HG03439 (cell line): ENCODE results near the gene CCDC68.
"Not testable (repeated sequence)": the region's sequence is repeated elsewhere in the genome, so short reads cannot be mapped to it uniquely, and the experiment has no call there.

Experiments used
- ATAC-seq: cut with Tn5 transposase; IDR thresholded peaks from one replicate; pipeline ENCODE4 v1.9.1; 2021; ENCODE audit warnings: mild to moderate bottlenecking, moderate library complexity; ENCODE audit not compliant: unreplicated experiment

Gene CCDC68

GRCh38 chr18:54878659-54879358, 80.5 kb downstream of the CCDC68 start:
- ATAC-seq = no peak

GRCh38 chr18:54878159-54878622, 81.1 kb downstream of the CCDC68 start:
- ATAC-seq = no peak

GRCh38 chr18:54877076-54877475, 82.2 kb downstream of the CCDC68 start:
- no peak for ATAC-seq

- ATAC-seq = no peak
Measured at GRCh38 chr18:54875063-54875462, 84.2 kb downstream of the CCDC68 start.

GRCh38 chr18:54873884-54874255, 85.4 kb downstream of the CCDC68 start:
- no peak for ATAC-seq

- no peak for ATAC-seq
Measured at GRCh38 chr18:54872681-54873080, 86.6 kb downstream of the CCDC68 start.

GRCh38 chr18:54871231-54871630, 88.0 kb downstream of the CCDC68 start:
- no peak for ATAC-seq

- no peak for ATAC-seq
Measured at GRCh38 chr18:54867131-54867530, 92.1 kb downstream of the CCDC68 start.

GRCh38 chr18:54860941-54861340, 98.3 kb downstream of the CCDC68 start:
- no peak for ATAC-seq

- no peak for ATAC-seq
Measured at GRCh38 chr18:54859667-54860421, 99.4 kb downstream of the CCDC68 start.

- no peak for ATAC-seq
Measured at GRCh38 chr18:54857499-54857898, 101.8 kb downstream of the CCDC68 start.

- no peak for ATAC-seq
Measured at GRCh38 chr18:54856105-54856646, 103.1 kb downstream of the CCDC68 start.

GRCh38 chr18:54855050-54855449, 104.2 kb downstream of the CCDC68 start:
- not testable (repeated sequence) for ATAC-seq

- ATAC-seq = no peak
Measured at GRCh38 chr18:54852780-54853675, 106.2 kb downstream of the CCDC68 start.
